Stomach (tissue), 4 donors: ENCODE measurements around the gene TRIM41.

ENCODE experiments used
- CTCF ChIP-seq, 7 experiments: fragments of 450-650 bp in 4 of 7; fragments of 200-600 bp in 3 of 7; sonication (generic) in 3 of 7; IDR thresholded peaks; one replicate each; pipeline ENCODE4 v1.5.1; 2016 to 2019; ENCODE audit warnings: antibody characterized with exemption in 7 of 7, control low read depth in 2 of 7, mild to moderate bottlenecking in 1 of 7
- POLR2A ChIP-seq, 4 donors: fragments of 450-650 bp; IDR thresholded peaks; one replicate each; pipeline ENCODE4 v1.6.1; 2016; ENCODE audit warnings: antibody characterized with exemption in 4 of 4, control low read depth in 2 of 4, mild to moderate bottlenecking in 1 of 4, moderate library complexity in 1 of 4
- POLR2AphosphoS5 ChIP-seq, 3 donors: sonication (generic); formaldehyde crosslinking; IDR thresholded peaks; one replicate each; pipeline ENCODE4 v1.6.1; 2016; ENCODE audit warnings: antibody characterized with exemption in 3 of 3

- TF ChIP-seq POLR2A (IDR thresholded peaks at IDR 0.05) (no peak), CTCF (IDR thresholded peaks at IDR 0.05) (no peak), POLR2AphosphoS5 (IDR thresholded peaks at IDR 0.05) (no peak)
Observed at GRCh38 chr5:181237729-181238385, 14.8 kb downstream of the TRIM41 start.
